CD4-positive, alpha-beta T cell (primary cell): ENCODE data around the gene LYPD6. TPM values are rescaled to one million over a fixed set of nuclear protein-coding genes. Genes with fewer than 3 reads are reported as not detected.

Experiments
- ATAC-seq: fragments of 200-7000 bp; cut with Tn5 transposase; one replicate; pipeline ENCODE4 v1.10.0; 2022; ENCODE audit warnings: mild to moderate bottlenecking; ENCODE audit not compliant: poor library complexity
- CTCF ChIA-PET: fragments of 350-600 bp; sonication (Branson Sonifier 250); formaldehyde crosslinking; loops from one replicate; lab custom pipeline; 2021; ENCODE audit warnings: antibody characterized with exemption, inconsistent platforms; lab: Charles Lee
- POLR2A ChIA-PET: fragments of 350-600 bp; sonication (Branson Sonifier 250); formaldehyde crosslinking; loops from one replicate; lab custom pipeline; 2021; ENCODE audit warnings: antibody characterized with exemption, inconsistent platforms; lab: Charles Lee
- DNase-seq, 14 experiments: peaks; one replicate each; pipeline ENCODE4 v3.0.0-alpha.2; 2013 to 2020; ENCODE audit warnings: mixed read lengths in 2 of 14
- H3K27ac ChIP-seq, 2 donors: one replicate each; pipeline versions ENCODE4 v1.5.1 to v1.7.0; 2013; ENCODE audit warnings: low read length in 2 of 2, low read depth in 1 of 2, mild to moderate bottlenecking in 1 of 2
- H3K27me3 ChIP-seq, 2 experiments: 1 replicate in 1 of 2; 2 replicates in 1 of 2; pipeline versions ENCODE4 v1.6.1 to v1.7.0; 2013; ENCODE audit warnings: low read length in 2 of 2, control low read depth in 1 of 2, mild to moderate bottlenecking in 1 of 2, moderate library complexity in 1 of 2; ENCODE audit not compliant: insufficient read depth in 2 of 2, control insufficient read depth in 1 of 2
- H3K36me3 ChIP-seq: one replicate; pipeline ENCODE4 v1.6.1; 2013; ENCODE audit warnings: low read length, control low read depth; ENCODE audit not compliant: insufficient read depth
- H3K4me1 ChIP-seq: one replicate; pipeline ENCODE4 v1.6.1; 2013; ENCODE audit warnings: low read length, control low read depth; ENCODE audit not compliant: insufficient read depth
- H3K4me3 ChIP-seq: one replicate; pipeline ENCODE4 v1.5.1; 2013; ENCODE audit warnings: mild to moderate bottlenecking, low read length, moderate library complexity
- H3K9me3 ChIP-seq, 2 experiments: 1 replicate in 1 of 2; 2 replicates in 1 of 2; pipeline versions ENCODE4 v1.6.1 to v1.7.0; 2013; ENCODE audit warnings: low read length in 2 of 2, mild to moderate bottlenecking in 2 of 2, control low read depth in 1 of 2, moderate library complexity in 1 of 2; ENCODE audit not compliant: control insufficient read depth in 1 of 2, insufficient read depth in 1 of 2
- H3K27ac Mint-ChIP-seq: one replicate; pipeline ENCODE4 v1.8.0; 2020; ENCODE audit warnings: mixed read lengths
- H3K27me3 Mint-ChIP-seq: one replicate; pipeline ENCODE4 v1.8.0; 2021; ENCODE audit warnings: mixed read lengths
- H3K36me3 Mint-ChIP-seq: one replicate; pipeline ENCODE4 v1.8.0; 2021; ENCODE audit warnings: low read depth, mixed read lengths
- H3K4me1 Mint-ChIP-seq: one replicate; pipeline ENCODE4 v1.8.0; 2021; ENCODE audit warnings: low read depth, mixed read lengths
- H3K4me3 Mint-ChIP-seq: one replicate; pipeline ENCODE4 v1.8.0; 2020; ENCODE audit warnings: mild to moderate bottlenecking, mixed read lengths
- H3K9me3 Mint-ChIP-seq: one replicate; pipeline ENCODE4 v1.8.0; 2020; ENCODE audit warnings: mixed read lengths
- intact Hi-C, 2 experiments: fragments of 100-400 bp; cut with DNase I in 1 of 2; cut with micrococcal nuclease in 1 of 2; formaldehyde crosslinking; loops; one replicate each; pipeline versions ENCODE4 v1.15.1 to v1.9.0; 2023 to 2025; cut with DNase I, micrococcal nuclease
- total RNA-seq, 174 experiments: library from RNA in 2 of 174; stranded (reverse) in 2 of 174; gene quantifications; one replicate each; pipeline ENCODE4 v1.2.3 and lab custom pipeline; 2021 to 2026
- TF ChIP-seq, protein P1 (sequence below): fragments of 200-600 bp; IDR thresholded peaks from one replicate; pipeline ENCODE4 v1.8.0; 2022; ENCODE audit warnings: antibody characterized with exemption, mild to moderate bottlenecking

Gene LYPD6
- total RNA-seq, 2 experiments from 2014 or later = not detected

GRCh38 chr2:149446748-149447147 lies 116.4 kb downstream of the LYPD6 start:
- H3K27me3 ChIP-seq = peaks cover 0 to 2% of the 10 kb centered on the region in 2 experiments
- Mint-ChIP-seq H3K4me3 (no peak overlapping the region), H3K27me3 (no peaks in the 10 kb centered on the region), H3K4me1 (no peaks in the 10 kb centered on the region), H3K27ac (no peak overlapping the region), H3K9me3 (no peaks in the 10 kb centered on the region), H3K36me3 (no peaks in the 10 kb centered on the region)
- no peaks in the 10 kb centered on the region for H3K9me3 ChIP-seq
- no peak overlapping the region for H3K27ac ChIP-seq
- POLR2A ChIA-PET = no interaction called here
- no peaks in the 10 kb centered on the region for H3K36me3 ChIP-seq
- intact Hi-C loops = no loop called here
- TF ChIP-seq, protein P1, sequence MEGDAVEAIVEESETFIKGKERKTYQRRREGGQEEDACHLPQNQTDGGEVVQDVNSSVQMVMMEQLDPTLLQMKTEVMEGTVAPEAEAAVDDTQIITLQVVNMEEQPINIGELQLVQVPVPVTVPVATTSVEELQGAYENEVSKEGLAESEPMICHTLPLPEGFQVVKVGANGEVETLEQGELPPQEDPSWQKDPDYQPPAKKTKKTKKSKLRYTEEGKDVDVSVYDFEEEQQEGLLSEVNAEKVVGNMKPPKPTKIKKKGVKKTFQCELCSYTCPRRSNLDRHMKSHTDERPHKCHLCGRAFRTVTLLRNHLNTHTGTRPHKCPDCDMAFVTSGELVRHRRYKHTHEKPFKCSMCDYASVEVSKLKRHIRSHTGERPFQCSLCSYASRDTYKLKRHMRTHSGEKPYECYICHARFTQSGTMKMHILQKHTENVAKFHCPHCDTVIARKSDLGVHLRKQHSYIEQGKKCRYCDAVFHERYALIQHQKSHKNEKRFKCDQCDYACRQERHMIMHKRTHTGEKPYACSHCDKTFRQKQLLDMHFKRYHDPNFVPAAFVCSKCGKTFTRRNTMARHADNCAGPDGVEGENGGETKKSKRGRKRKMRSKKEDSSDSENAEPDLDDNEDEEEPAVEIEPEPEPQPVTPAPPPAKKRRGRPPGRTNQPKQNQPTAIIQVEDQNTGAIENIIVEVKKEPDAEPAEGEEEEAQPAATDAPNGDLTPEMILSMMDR = no peak
- no peak overlapping the region for H3K4me3 ChIP-seq
- no peak for DNase-seq
- CTCF ChIA-PET = no interaction called here
- no peak for ATAC-seq
- H3K4me1 ChIP-seq = no peaks in the 10 kb centered on the region

DNA sequence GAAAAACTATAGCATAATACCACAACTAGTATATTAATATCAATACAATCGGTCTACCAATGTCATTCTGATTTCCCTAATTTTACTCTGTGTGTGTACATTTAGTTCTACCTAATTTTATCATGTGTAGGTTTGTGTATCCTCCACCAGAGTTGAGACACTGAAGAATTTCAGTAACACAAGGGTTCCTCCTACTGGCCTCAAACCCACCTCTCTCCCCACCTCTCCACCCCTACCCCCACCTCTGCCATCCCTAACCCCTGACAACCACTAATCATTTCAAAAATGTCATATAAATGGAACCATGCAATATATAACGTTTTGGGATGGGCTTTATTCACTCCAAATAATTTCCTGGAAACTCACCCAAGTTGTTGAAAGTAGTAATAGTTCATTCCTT lies 117.9 kb downstream of the LYPD6 start:
- TF ChIP-seq, protein P1 = no peak
- H3K4me3 ChIP-seq = no peak overlapping the region
- no peak for DNase-seq
- intact Hi-C loops = no loop called here
- no peaks in the 10 kb centered on the region for H3K36me3 ChIP-seq
- Mint-ChIP-seq H3K36me3 (no peaks in the 10 kb centered on the region), H3K27ac (no peak overlapping the region), H3K27me3 (no peaks in the 10 kb centered on the region), H3K4me3 (no peak overlapping the region), H3K4me1 (no peaks in the 10 kb centered on the region), H3K9me3 (no peaks in the 10 kb centered on the region)
- H3K27me3 ChIP-seq = peaks cover 0 to 2% of the 10 kb centered on the region in 2 experiments
- CTCF ChIA-PET = no interaction called here
- no peak for ATAC-seq
- H3K4me1 ChIP-seq = no peaks in the 10 kb centered on the region
- H3K9me3 ChIP-seq = no peaks in the 10 kb centered on the region
- no peak overlapping the region for H3K27ac ChIP-seq
- POLR2A ChIA-PET = no interaction called here

- no peaks in the 10 kb centered on the region for H3K4me1 Mint-ChIP-seq
- H3K36me3 Mint-ChIP-seq = no peaks in the 10 kb centered on the region
- no peaks in the 10 kb centered on the region for H3K27me3 Mint-ChIP-seq
- Histone ChIP-seq H3K36me3 (no peaks in the 10 kb centered on the region), H3K27ac (no peak overlapping the region), H3K27me3 (peaks cover 0 to 2% of the 10 kb centered on the region in 2 experiments), H3K4me3 (no peak overlapping the region), H3K9me3 (no peaks in the 10 kb centered on the region), H3K4me1 (no peaks in the 10 kb centered on the region)
- intact Hi-C loops = no loop called here
- POLR2A ChIA-PET = no interaction called here
- ATAC-seq = no peak
- CTCF ChIA-PET = no interaction called here
- H3K9me3 Mint-ChIP-seq = no peaks in the 10 kb centered on the region
- no peak overlapping the region for H3K4me3 Mint-ChIP-seq
- TF ChIP-seq, protein P1 = no peak
- no peak for DNase-seq
- no peak overlapping the region for H3K27ac Mint-ChIP-seq
These were observed 118.6 kb downstream of the LYPD6 start for GRCh38 chr2:149449017-149449416.
